K562 (cell line): ENCODE measurements around the gene C10orf90.

ENCODE experiments used
- ARHGAP35 ChIP-seq: fragments of 450-650 bp; IDR thresholded peaks from 2 replicates; pipeline ENCODE4 v1.6.1; 2018; ENCODE audit not compliant: partially characterized antibody
- BHLHE40 ChIP-seq: IDR thresholded peaks from 2 replicates; pipeline ENCODE4 v1.6.1; 2011; ENCODE audit warnings: low read length, improper control_type of control experiment
- CBX3 ChIP-seq, 2 experiments: IDR thresholded peaks; 1 replicate in 1 of 2; 2 replicates in 1 of 2; pipeline ENCODE4 v1.6.1; 2012; ENCODE audit warnings: inconsistent platforms in 2 of 2, low read length in 2 of 2, borderline replicate concordance in 1 of 2, control low read depth in 1 of 2
- HNRNPUL1 ChIP-seq: fragments of 200-400 bp; formaldehyde crosslinking; IDR thresholded peaks from 2 replicates; pipeline ENCODE4 v1.6.1; 2017; ENCODE audit warnings: low read length
- KLF13 ChIP-seq: fragments of 450-650 bp; IDR thresholded peaks from 2 replicates; pipeline ENCODE4 v1.6.1; 2016; ENCODE audit warnings: missing genetic modification characterization, low read depth, mild to moderate bottlenecking, missing compliant biosample characterization, moderate library complexity, borderline replicate concordance
- MIER1 ChIP-seq: fragments of 450-650 bp; IDR thresholded peaks from 2 replicates; pipeline ENCODE4 v1.6.1; 2016; ENCODE audit warnings: antibody characterized with exemption, mild to moderate bottlenecking, low read depth
- REST ChIP-seq, 2 experiments: fragments of 450-650 bp; formaldehyde crosslinking in 1 of 2; IDR thresholded peaks; 2 replicates each; pipeline versions ENCODE4 v1.4.0 to v1.6.1; 2014 to 2020; ENCODE audit warnings: mild to moderate bottlenecking in 2 of 2, borderline replicate concordance in 1 of 2, low read depth in 1 of 2
- ZNF212 ChIP-seq: fragments of 450-650 bp; formaldehyde crosslinking; IDR thresholded peaks from 2 replicates; pipeline ENCODE4 v1.4.0; 2020; ENCODE audit warnings: mild to moderate bottlenecking
- TF ChIP-seq, protein P1 (sequence below), 3 experiments: IDR thresholded peaks in 2 of 3; conservative IDR thresholded peaks in 1 of 3; 2 replicates each; pipeline ENCODE4 v1.5.1; 2011 to 2012; ENCODE audit warnings: low read length in 3 of 3, mild to moderate bottlenecking in 3 of 3, control low read depth in 2 of 3, improper control_type of control experiment in 1 of 3, inconsistent platforms in 1 of 3, low read depth in 1 of 3, mixed read lengths in 1 of 3, moderate library complexity in 1 of 3; ENCODE audit not compliant: insufficient read depth in 2 of 3
- TF ChIP-seq, protein P2 (sequence below): fragments of 200-800 bp; sonication (Bioruptor generic); IDR thresholded peaks from 2 replicates; pipeline ENCODE4 v1.6.1; 2017; ENCODE audit warnings: missing genetic modification characterization, missing compliant biosample characterization

DNA sequence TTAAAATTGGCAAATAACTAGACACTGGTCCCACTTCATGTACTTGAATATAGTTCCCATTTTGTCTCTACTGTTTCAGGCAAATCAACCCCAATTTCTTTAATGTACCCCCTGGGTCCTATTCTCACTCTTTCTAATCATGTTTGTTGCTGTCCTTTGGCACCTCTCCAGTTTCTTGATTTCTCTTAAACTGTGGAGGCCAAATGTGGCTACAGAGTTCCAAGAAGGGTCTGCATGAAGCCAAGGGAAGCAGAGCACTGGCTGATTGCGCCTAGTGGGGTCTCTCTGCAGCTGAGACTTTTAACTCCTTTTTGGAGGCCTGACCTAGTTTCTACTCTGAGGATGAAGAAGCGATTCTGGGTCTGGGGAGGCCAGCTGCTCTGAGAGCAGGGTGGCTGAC, 275.5 kb downstream of the C10orf90 start:
- no peak for TF ChIP-seq ZNF212 (CRISPR knock-in tag)
- TF ChIP-seq REST (IDR thresholded peaks at IDR 0.05; ENCODE audit: borderline replicate concordance) = no peak
- TF ChIP-seq REST (CRISPR knock-in tag; IDR thresholded peaks at IDR 0.05; ENCODE audit: low read depth) = no peak
- TF ChIP-seq, protein P1, sequence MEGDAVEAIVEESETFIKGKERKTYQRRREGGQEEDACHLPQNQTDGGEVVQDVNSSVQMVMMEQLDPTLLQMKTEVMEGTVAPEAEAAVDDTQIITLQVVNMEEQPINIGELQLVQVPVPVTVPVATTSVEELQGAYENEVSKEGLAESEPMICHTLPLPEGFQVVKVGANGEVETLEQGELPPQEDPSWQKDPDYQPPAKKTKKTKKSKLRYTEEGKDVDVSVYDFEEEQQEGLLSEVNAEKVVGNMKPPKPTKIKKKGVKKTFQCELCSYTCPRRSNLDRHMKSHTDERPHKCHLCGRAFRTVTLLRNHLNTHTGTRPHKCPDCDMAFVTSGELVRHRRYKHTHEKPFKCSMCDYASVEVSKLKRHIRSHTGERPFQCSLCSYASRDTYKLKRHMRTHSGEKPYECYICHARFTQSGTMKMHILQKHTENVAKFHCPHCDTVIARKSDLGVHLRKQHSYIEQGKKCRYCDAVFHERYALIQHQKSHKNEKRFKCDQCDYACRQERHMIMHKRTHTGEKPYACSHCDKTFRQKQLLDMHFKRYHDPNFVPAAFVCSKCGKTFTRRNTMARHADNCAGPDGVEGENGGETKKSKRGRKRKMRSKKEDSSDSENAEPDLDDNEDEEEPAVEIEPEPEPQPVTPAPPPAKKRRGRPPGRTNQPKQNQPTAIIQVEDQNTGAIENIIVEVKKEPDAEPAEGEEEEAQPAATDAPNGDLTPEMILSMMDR (IDR thresholded peaks at IDR 0.05 in 2 of 3, conservative IDR thresholded peaks at IDR 0.05 in 1 of 3; ENCODE audit: insufficient read depth in 2 of 3, low read depth in 1 of 3, low read length in 3 of 3) = no peak
- no peak for TF ChIP-seq HNRNPUL1
- no peak for TF ChIP-seq BHLHE40
- no peak for TF ChIP-seq KLF13
- no peak for TF ChIP-seq ARHGAP35
- no peak for TF ChIP-seq MIER1
- no peak for TF ChIP-seq CBX3 (IDR thresholded peaks at IDR 0.05; ENCODE audit: borderline replicate concordance in 1 of 2, low read length in 2 of 2)
- TF ChIP-seq, protein P2, sequence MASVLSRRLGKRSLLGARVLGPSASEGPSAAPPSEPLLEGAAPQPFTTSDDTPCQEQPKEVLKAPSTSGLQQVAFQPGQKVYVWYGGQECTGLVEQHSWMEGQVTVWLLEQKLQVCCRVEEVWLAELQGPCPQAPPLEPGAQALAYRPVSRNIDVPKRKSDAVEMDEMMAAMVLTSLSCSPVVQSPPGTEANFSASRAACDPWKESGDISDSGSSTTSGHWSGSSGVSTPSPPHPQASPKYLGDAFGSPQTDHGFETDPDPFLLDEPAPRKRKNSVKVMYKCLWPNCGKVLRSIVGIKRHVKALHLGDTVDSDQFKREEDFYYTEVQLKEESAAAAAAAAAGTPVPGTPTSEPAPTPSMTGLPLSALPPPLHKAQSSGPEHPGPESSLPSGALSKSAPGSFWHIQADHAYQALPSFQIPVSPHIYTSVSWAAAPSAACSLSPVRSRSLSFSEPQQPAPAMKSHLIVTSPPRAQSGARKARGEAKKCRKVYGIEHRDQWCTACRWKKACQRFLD (CRISPR knock-in tag) = no peak
